Transverse colon (tissue), 4 donors: Measurements from ENCODE around the gene ISG20. TPM values are rescaled to one million over a fixed set of nuclear protein-coding genes. Genes with fewer than 3 reads are reported as not detected.

Experiments
- DNase-seq: peaks from one replicate; pipeline ENCODE4 v3.0.0-alpha.2; 2019
- H3K27ac ChIP-seq, 4 donors: fragments of 200-600 bp; sonication (generic); 2 replicates each; pipeline ENCODE4 v1.5.1; 2016 to 2018; ENCODE audit warnings: inconsistent platforms in 4 of 4
- H3K27me3 ChIP-seq: fragments of 200-600 bp; sonication (generic); 2 replicates; pipeline ENCODE4 v1.5.1; 2017; ENCODE audit warnings: inconsistent platforms
- H3K36me3 ChIP-seq, 4 donors: fragments of 200-600 bp; sonication (generic); 2 replicates each; pipeline ENCODE4 v1.5.1; 2017 to 2019; ENCODE audit warnings: inconsistent platforms in 4 of 4
- H3K4me1 ChIP-seq, 4 donors: fragments of 200-600 bp; sonication (generic); 2 replicates each; pipeline ENCODE4 v1.5.1; 2017 to 2020; ENCODE audit warnings: inconsistent platforms in 4 of 4
- H3K4me3 ChIP-seq, 4 donors: fragments of 200-600 bp; sonication (generic); 1 replicate in 1 of 4; 2 replicates in 3 of 4; pipeline versions ENCODE4 v1.5.1 to v1.6.1; 2017 to 2019; ENCODE audit warnings: inconsistent platforms in 4 of 4
- H3K9me3 ChIP-seq, 2 donors: fragments of 200-600 bp; sonication (generic); 2 replicates each; pipeline ENCODE4 v1.5.1; 2017 to 2019; ENCODE audit warnings: inconsistent platforms in 2 of 2
- EP300 ChIP-seq: sonication (generic); formaldehyde crosslinking; IDR thresholded peaks from one replicate; pipeline ENCODE4 v1.6.1; 2017; ENCODE audit warnings: antibody characterized with exemption, low read depth
- POLR2A ChIP-seq: fragments of 450-650 bp; IDR thresholded peaks from one replicate; pipeline ENCODE4 v1.6.1; 2016; ENCODE audit warnings: antibody characterized with exemption, mild to moderate bottlenecking, moderate library complexity
- POLR2AphosphoS5 ChIP-seq, 3 donors: sonication (generic); formaldehyde crosslinking; IDR thresholded peaks; one replicate each; pipeline ENCODE4 v1.6.1; 2016; ENCODE audit warnings: antibody characterized with exemption in 3 of 3
- WGBS, 2 donors: methylation state at CpG; one replicate each; pipeline ENCODE4 v1.1.5; 2018; ENCODE audit warnings: low coverage in 1 of 2; 5-methylcytosine and 5-hydroxymethylcytosine counted together
- in situ Hi-C, 4 donors: fragments of 200-750 bp; cut with MboI; loops; one replicate each; pipeline versions ENCODE4 v1.15.0 to v1.15.1; 2017; ENCODE audit warnings: low sequenced_read_pairs in 3 of 4, low pct_ligation_motif_present in 1 of 4, low pct_unique_long_range_greater_than_20kb in 1 of 4
- intact Hi-C: fragments of 100-400 bp; cut with DNase I; formaldehyde crosslinking; loops from one replicate; pipeline ENCODE4 v1.15.1; 2023; ENCODE audit warnings: low total_unique reads
- total RNA-seq, 4 donors: library from RNA; depleted of rRNA; stranded (reverse); fragments of >200 nt; gene quantifications; one replicate each; pipeline ENCODE4 v1.1.0, GENCODE V29; 2016
- TF ChIP-seq, protein P1 (sequence below), 5 experiments: fragments of 200-600 bp in 3 of 5; fragments of 450-650 bp in 2 of 5; sonication (generic) in 3 of 5; IDR thresholded peaks; 1 replicate in 2 of 5; 2 replicates in 3 of 5; pipeline ENCODE4 v1.5.1; 2016 to 2017; ENCODE audit warnings: antibody characterized with exemption in 5 of 5, inconsistent platforms in 3 of 5, mild to moderate bottlenecking in 2 of 5, moderate library complexity in 1 of 5

ISG20 gene
- total RNA-seq, 4 donors from 2014 or later, result 18.7 to 51.9 (median 38.6) TPM

DNA sequence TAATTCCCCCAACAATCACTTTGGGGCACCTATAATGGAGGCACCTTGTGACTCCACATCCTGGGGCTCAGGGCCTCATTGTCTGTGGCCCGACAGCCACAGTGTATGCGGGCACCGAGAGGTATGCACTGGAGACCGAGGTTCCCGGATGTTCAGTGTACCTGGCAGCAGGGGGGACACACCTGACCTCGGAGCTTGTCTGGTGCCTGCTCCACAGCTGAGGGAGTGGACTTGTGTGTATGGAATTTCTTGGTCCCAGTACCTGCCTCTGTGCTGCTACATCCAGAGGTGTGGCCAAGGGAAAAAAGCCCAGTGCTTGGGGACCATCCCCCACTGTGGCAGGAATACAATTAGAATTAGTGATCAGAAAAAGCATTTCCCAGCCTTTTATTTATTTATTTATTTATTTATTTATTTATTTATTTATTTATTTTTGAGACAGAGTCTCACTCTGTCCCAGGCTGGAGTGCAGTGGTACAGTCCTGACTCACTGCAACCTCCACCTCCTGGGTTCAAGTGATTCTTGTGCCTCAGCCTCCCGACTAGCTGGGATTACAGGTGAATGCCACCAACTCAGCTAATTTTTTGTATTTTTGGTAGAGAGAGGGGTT, 26.5 kb upstream of the ISG20 start:
- peaks cover 0 to 19% (median 6%) of the 10 kb centered on the region in 4 donors for H3K4me1 ChIP-seq
- intact Hi-C loops, result no loop called here
- H3K27ac ChIP-seq, result no peak overlapping the region
- no peak for TF ChIP-seq POLR2A
- TF ChIP-seq, protein P1, sequence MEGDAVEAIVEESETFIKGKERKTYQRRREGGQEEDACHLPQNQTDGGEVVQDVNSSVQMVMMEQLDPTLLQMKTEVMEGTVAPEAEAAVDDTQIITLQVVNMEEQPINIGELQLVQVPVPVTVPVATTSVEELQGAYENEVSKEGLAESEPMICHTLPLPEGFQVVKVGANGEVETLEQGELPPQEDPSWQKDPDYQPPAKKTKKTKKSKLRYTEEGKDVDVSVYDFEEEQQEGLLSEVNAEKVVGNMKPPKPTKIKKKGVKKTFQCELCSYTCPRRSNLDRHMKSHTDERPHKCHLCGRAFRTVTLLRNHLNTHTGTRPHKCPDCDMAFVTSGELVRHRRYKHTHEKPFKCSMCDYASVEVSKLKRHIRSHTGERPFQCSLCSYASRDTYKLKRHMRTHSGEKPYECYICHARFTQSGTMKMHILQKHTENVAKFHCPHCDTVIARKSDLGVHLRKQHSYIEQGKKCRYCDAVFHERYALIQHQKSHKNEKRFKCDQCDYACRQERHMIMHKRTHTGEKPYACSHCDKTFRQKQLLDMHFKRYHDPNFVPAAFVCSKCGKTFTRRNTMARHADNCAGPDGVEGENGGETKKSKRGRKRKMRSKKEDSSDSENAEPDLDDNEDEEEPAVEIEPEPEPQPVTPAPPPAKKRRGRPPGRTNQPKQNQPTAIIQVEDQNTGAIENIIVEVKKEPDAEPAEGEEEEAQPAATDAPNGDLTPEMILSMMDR (IDR thresholded peaks at IDR 0.05), result no peak
- H3K36me3 ChIP-seq, result no peaks in the 10 kb centered on the region
- WGBS, 2 donors, result 50 to 75% methylated on average over 2 to 7 of the region's 7 CpGs
- in situ Hi-C loops, result loop anchor here in 3 of 4 donors (10.0 to 25.0 kb wide), 2 partner anchors 125 to 137 kb away; no protein-coding TSS in a partner anchor
- H3K27me3 ChIP-seq, result peaks cover 35% of the 10 kb centered on the region
- DNase-seq, result no peak
- H3K4me3 ChIP-seq, result no peak overlapping the region
- no peaks in the 10 kb centered on the region for H3K9me3 ChIP-seq

DNA sequence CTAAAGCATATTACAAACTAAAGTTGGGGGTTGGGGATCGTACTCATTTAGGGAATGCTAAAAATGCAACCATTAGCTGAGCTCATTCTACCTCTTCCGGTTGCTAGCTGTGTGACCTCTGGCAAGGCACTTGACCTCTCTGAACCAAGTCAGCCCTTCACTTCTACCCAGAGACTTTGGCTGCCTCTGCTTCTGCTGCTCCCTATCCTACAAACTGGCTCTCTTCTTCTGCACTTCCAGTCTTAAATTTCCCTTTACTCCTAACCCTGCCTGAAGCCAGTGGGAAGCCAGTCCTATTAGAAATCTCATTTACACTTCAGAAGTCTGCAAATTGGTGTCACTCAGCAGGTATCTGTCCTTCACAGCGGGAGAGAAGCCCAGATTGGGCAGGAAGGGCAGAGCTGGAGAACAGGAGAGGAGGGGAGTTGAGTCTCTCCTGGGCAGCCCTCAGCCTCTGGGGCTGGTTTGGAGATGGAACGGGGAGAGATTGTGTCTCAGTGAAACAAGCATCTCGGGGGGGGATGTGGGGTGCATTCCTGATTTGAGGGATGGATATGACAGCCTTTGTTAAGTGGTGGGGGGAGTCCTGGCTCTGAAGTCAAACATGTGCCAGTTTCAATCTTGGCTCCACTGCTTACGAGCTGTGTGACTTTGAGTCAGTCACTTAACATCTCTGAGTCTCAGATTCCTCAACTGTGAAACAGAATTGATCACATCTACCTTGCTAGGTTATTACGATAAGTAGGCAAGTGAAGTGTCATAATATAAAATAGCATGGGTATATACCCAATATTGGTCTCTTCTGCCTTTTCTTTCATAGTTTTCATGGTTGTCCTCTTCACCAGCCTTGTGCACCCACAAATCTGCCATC, 25.5 kb upstream of the ISG20 start:
- 54 to 92% methylated on average over 2 to 7 of the region's 7 CpGs for WGBS, 2 donors
- no peaks in the 10 kb centered on the region for H3K9me3 ChIP-seq
- H3K4me1 ChIP-seq, result peaks cover 0 to 19% (median 6%) of the 10 kb centered on the region in 4 donors
- H3K27ac ChIP-seq, result no peak overlapping the region
- no peak for DNase-seq
- TF ChIP-seq POLR2A (no peak), POLR2AphosphoS5 (IDR thresholded peaks at IDR 0.05) (no peak), EP300 (no peak)
- TF ChIP-seq, protein P1 (IDR thresholded peaks at IDR 0.05), result no peak
- intact Hi-C loops (no loop called here), in situ Hi-C loops (loop anchor here in 3 of 4 donors (10.0 to 25.0 kb wide), 2 partner anchors 126 to 139 kb away; no protein-coding TSS in a partner anchor)
- no peak overlapping the region for H3K4me3 ChIP-seq
- H3K27me3 ChIP-seq, result peaks cover 25% of the 10 kb centered on the region
- no peaks in the 10 kb centered on the region for H3K36me3 ChIP-seq

DNA sequence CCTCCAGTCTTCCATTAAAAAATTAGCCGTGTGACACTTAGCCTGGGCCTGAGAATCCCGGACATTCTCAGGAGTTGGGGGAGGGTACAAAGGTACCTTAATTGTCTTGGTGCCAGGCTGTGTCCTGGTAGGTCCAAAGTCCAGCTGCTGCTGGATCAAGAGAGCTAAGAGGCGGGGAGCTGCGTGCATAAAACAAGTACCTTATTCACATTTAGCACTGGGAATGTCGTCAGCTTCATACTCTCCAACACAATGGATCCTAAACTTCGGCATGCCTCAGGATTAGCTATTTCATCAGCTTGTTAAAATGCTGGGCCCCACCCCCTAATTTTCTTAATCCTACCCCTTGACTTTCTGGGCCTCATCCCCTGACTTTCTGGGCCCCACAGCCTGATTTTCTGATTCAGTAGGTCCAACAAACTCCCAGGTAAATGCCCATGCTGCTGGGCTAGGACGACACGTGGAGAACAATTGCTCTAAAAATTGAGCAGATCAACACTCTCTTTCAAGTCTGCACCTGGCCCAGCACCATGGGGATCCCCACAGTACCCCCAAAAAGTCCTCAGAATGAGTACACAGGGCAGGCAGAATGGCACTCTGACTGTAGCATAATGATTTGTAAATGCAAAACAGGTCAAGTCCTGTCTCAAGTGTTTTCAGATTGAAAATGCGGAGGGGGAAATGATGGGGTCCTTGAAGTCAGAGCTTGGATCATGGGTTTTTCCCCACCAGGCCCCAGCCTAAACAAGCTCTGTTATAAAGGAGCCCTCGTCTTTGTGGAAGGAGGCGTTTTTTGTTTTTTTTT, 23.3 kb upstream of the ISG20 start:
- DNase-seq, result peak; percentile 74
- intact Hi-C loops, result no loop called here
- H3K4me3 ChIP-seq, result no peak overlapping the region
- H3K9me3 ChIP-seq, result no peaks in the 10 kb centered on the region
- peak overlapping the region; percentile 63 to 83 (median 72) for H3K27ac ChIP-seq
- peaks cover 6% of the 10 kb centered on the region for H3K27me3 ChIP-seq
- WGBS, 2 donors, result 52 to 80% methylated on average over 2 to 11 of the region's 11 CpGs
- TF ChIP-seq EP300 (no peak), POLR2AphosphoS5 (IDR thresholded peaks at IDR 0.05) (peak in 1 of 3 donors; percentile 29)
- in situ Hi-C loops, result loop anchor here in 3 of 4 donors (10.0 to 25.0 kb wide), 2 partner anchors 128 to 141 kb away; no protein-coding TSS in a partner anchor
- H3K4me1 ChIP-seq, result peaks cover 0 to 20% (median 7%) of the 10 kb centered on the region in 4 donors
- no peaks in the 10 kb centered on the region for H3K36me3 ChIP-seq

DNA sequence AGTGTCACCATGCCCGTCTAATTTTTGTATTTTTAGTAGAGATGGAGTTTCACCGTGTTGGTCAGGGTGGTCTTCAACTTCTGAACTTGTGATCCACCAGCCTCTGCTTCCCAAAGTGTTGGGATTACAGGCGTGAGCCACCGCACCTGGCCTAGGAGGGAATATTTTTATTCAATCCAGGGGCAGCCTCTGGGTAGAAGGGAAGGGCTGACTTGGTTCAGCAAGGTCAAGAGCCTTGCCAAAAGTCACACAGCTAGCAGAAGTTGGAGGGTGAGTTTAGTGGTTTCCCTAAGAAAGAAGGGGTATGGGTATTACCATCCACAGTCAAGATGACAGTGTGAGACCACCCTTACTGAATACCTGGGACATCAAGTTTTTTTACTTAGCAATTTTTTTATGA, 22.6 kb upstream of the ISG20 start:
- no peaks in the 10 kb centered on the region for H3K36me3 ChIP-seq
- H3K27me3 ChIP-seq, result no peaks in the 10 kb centered on the region
- peak overlapping the region in 2 of 4 donors; percentile 75 to 83 for H3K27ac ChIP-seq
- no peak overlapping the region for H3K4me3 ChIP-seq
- intact Hi-C loops, result no loop called here
- TF ChIP-seq POLR2A, result no peak
- no peak for TF ChIP-seq EP300
- TF ChIP-seq, protein P1 (IDR thresholded peaks at IDR 0.05), result no peak
- no peak for TF ChIP-seq POLR2AphosphoS5 (IDR thresholded peaks at IDR 0.05)
- 89% methylated on average over 4 of the region's 4 CpGs; no CpG with 5 or more reads in 1 of the 2 donors for WGBS, 2 donors
- peaks cover 4 to 24% (median 9%) of the 10 kb centered on the region in 4 donors for H3K4me1 ChIP-seq
- DNase-seq, result no peak
- H3K9me3 ChIP-seq, result no peaks in the 10 kb centered on the region
- in situ Hi-C loops, result loop anchor here in 3 of 4 donors (10.0 to 25.0 kb wide), 2 partner anchors 129 to 141 kb away; no protein-coding TSS in a partner anchor
